Measurements from ENCODE around the gene STRA6.

STRA6 gene

GRCh38 chr15:74227968-74228722, 25.6 kb upstream of the STRA6 start:
- DNase-seq (ENCODE audit: low read depth in 2 of 2), result no peak

GRCh38 chr15:74226761-74227540, 24.4 kb upstream of the STRA6 start:
- no peak for DNase-seq (ENCODE audit: low read depth in 2 of 2)

- no peak for DNase-seq (ENCODE audit: low read depth in 2 of 2)
Measured at GRCh38 chr15:74225928-74226327, 23.3 kb upstream of the STRA6 start.

GRCh38 chr15:74222240-74223119, 19.9 kb upstream of the STRA6 start:
- no peak for DNase-seq (ENCODE audit: low read depth in 2 of 2)

GRCh38 chr15:74221399-74222239, 19.0 kb upstream of the STRA6 start:
- no peak for DNase-seq (ENCODE audit: low read depth in 2 of 2)

- no peak for DNase-seq (ENCODE audit: low read depth in 2 of 2)
Measured at GRCh38 chr15:74220475-74221248, 18.1 kb upstream of the STRA6 start.

GRCh38 chr15:74217907-74218885, 15.6 kb upstream of the STRA6 start:
- DNase-seq (ENCODE audit: low read depth in 2 of 2), result no peak

- DNase-seq (ENCODE audit: low read depth in 2 of 2), result no peak
Measured at GRCh38 chr15:74216949-74217348, 14.4 kb upstream of the STRA6 start.

- DNase-seq (ENCODE audit: low read depth in 2 of 2), result no peak
Measured at GRCh38 chr15:74215958-74216357, 13.4 kb upstream of the STRA6 start.

- no peak for DNase-seq (ENCODE audit: low read depth in 2 of 2)
Measured at GRCh38 chr15:74214324-74215021, 11.9 kb upstream of the STRA6 start.

- no peak for DNase-seq (ENCODE audit: low read depth in 2 of 2)
Measured at GRCh38 chr15:74213858-74214284, 11.3 kb upstream of the STRA6 start.

GRCh38 chr15:74212494-74212893, 9.9 kb upstream of the STRA6 start:
- no peak for DNase-seq (ENCODE audit: low read depth in 2 of 2)

GRCh38 chr15:74211656-74212055, 9.1 kb upstream of the STRA6 start:
- no peak for DNase-seq (ENCODE audit: low read depth in 2 of 2)

- no peak for DNase-seq (ENCODE audit: low read depth in 2 of 2)
Measured at GRCh38 chr15:74210729-74211128, 8.1 kb upstream of the STRA6 start.

- DNase-seq (ENCODE audit: low read depth in 2 of 2), result no peak
Measured at GRCh38 chr15:74209997-74210671, 7.5 kb upstream of the STRA6 start.

- no peak for DNase-seq (ENCODE audit: low read depth in 2 of 2)
Measured at GRCh38 chr15:74209560-74209958, 7.0 kb upstream of the STRA6 start.

GRCh38 chr15:74208901-74209559, 6.4 kb upstream of the STRA6 start:
- DNase-seq (ENCODE audit: low read depth in 2 of 2), result no peak

GRCh38 chr15:74208496-74208895, 5.9 kb upstream of the STRA6 start:
- DNase-seq (ENCODE audit: low read depth in 2 of 2), result no peak

Measured in stimulated activated CD4-positive, alpha-beta T cell treated with anti-CD3 and anti-CD28 coated beads, Interleukin-1b, Interleukin-23, amount 100 ng/mL, for 4 hours (primary cell).